H1 (cell line): ENCODE results near the gene DLX5. TPM values are rescaled to one million over a fixed set of nuclear protein-coding genes. Genes with fewer than 3 reads are reported as not detected.

ENCODE experiments used
- CTCF ChIA-PET: fragments of 300-600 bp; sonication (Branson Sonifier 250); formaldehyde crosslinking; loops from one replicate; lab custom pipeline; 2021; ENCODE audit not compliant: partially characterized antibody; lab: Charles Lee
- POLR2A ChIA-PET: fragments of 300-600 bp; sonication (Branson Sonifier 250); formaldehyde crosslinking; loops from one replicate; lab custom pipeline; 2021; ENCODE audit warnings: inconsistent platforms; ENCODE audit not compliant: partially characterized antibody; lab: Charles Lee
- DNase-seq, 2 experiments: peaks; one replicate each; pipeline versions ENCODE4 v3.0.0 to v3.0.0-alpha.2; 2010 to 2022; ENCODE audit warnings: low spot score in 2 of 2, low read depth in 1 of 2, mixed read lengths in 1 of 2
- FAIRE-seq: peaks from 2 replicates; lab custom pipeline; 2011; peaks lifted over from hg19 to GRCh38; lab: Jason Lieb, UNC
- H2AFZ ChIP-seq: 2 replicates; pipeline ENCODE4 v1.8.1; 2012; ENCODE audit warnings: low read length, inconsistent platforms
- H2AK5ac ChIP-seq: 2 replicates; pipeline ENCODE4 v1.6.1; 2013; ENCODE audit warnings: low read depth, low read length
- H2BK120ac ChIP-seq: replicated peaks from 2 replicates; pipeline ENCODE3; 2013; ENCODE audit warnings: low read depth, low read length, inconsistent platforms
- H2BK12ac ChIP-seq: 2 replicates; pipeline ENCODE4 v1.6.1; 2013; ENCODE audit warnings: low read depth, low read length
- H2BK15ac ChIP-seq: 2 replicates; pipeline ENCODE4 v1.6.1; 2013; ENCODE audit warnings: low read length
- H2BK20ac ChIP-seq: 2 replicates; pipeline ENCODE4 v1.6.1; 2013; ENCODE audit warnings: low read length
- H2BK5ac ChIP-seq: 2 replicates; pipeline ENCODE4 v1.6.1; 2013; ENCODE audit warnings: low read depth, low read length
- H3K14ac ChIP-seq: 2 replicates; pipeline ENCODE4 v1.6.1; 2013; ENCODE audit warnings: inconsistent platforms; ENCODE audit not compliant: insufficient read length
- H3K18ac ChIP-seq: 2 replicates; pipeline ENCODE4 v1.6.1; 2013; ENCODE audit warnings: low read length; ENCODE audit errors: extremely low read depth
- H3K23ac ChIP-seq: 2 replicates; pipeline ENCODE4 v1.6.1; 2013; ENCODE audit warnings: inconsistent platforms; ENCODE audit not compliant: insufficient read length
- H3K23me2 ChIP-seq: 2 replicates; pipeline ENCODE4 v1.6.1; 2013; ENCODE audit warnings: low read depth, low read length
- H3K27ac ChIP-seq: 2 replicates; pipeline ENCODE4 v1.6.1; 2011; ENCODE audit warnings: low read depth, low read length, inconsistent platforms
- H3K27me3 ChIP-seq, 4 experiments: replicated peaks in 1 of 4; 1 replicate in 1 of 4; 2 replicates in 3 of 4; pipeline versions ENCODE4 v1.6.1 to v1.8.1; 2011 to 2013; ENCODE audit warnings: low read length in 3 of 4, mild to moderate bottlenecking in 3 of 4, inconsistent platforms in 2 of 4, mixed read lengths in 2 of 4, moderate library complexity in 1 of 4; ENCODE audit not compliant: control insufficient read depth in 3 of 4, insufficient read depth in 3 of 4; ENCODE audit errors: extremely low read depth in 1 of 4
- H3K36me3 ChIP-seq, 4 experiments: 2 replicates each; pipeline versions ENCODE4 v1.6.1 to v1.8.1; 2011 to 2013; ENCODE audit warnings: mild to moderate bottlenecking in 4 of 4, low read length in 3 of 4, moderate library complexity in 2 of 4, control low read depth in 1 of 4, inconsistent platforms in 1 of 4; ENCODE audit not compliant: insufficient read depth in 4 of 4, control insufficient read depth in 2 of 4
- H3K4ac ChIP-seq: replicated peaks from 2 replicates; pipeline ENCODE3; 2013; ENCODE audit warnings: low read length, low read depth, mixed read lengths, inconsistent platforms; ENCODE audit not compliant: insufficient read length
- H3K4me1 ChIP-seq, 4 experiments: replicated peaks in 1 of 4; 1 replicate in 1 of 4; 2 replicates in 3 of 4; pipeline versions ENCODE4 v1.6.1 to v1.8.1; 2011 to 2013; ENCODE audit warnings: low read length in 3 of 4, inconsistent platforms in 2 of 4, mixed read lengths in 1 of 4; ENCODE audit not compliant: insufficient read depth in 4 of 4, control insufficient read depth in 3 of 4
- H3K4me2 ChIP-seq, 2 experiments: 2 replicates each; pipeline versions ENCODE4 v1.6.1 to v1.8.1; 2011 to 2013; ENCODE audit warnings: low read depth in 2 of 2, low read length in 2 of 2, control low read depth in 1 of 2, inconsistent platforms in 1 of 2, mild to moderate bottlenecking in 1 of 2; ENCODE audit not compliant: insufficient read depth in 1 of 2
- H3K4me3 ChIP-seq, 4 experiments: fragments of 200-600, 300-600 bp in 1 of 4; sonication (generic), shearing (Covaris generic), sonication (Bioruptor Twin) in 1 of 4; 2 replicates each; pipeline versions ENCODE4 v1.5.1 to v1.8.1; 2011 to 2016; ENCODE audit warnings: low read length in 4 of 4, low read depth in 3 of 4, control low read depth in 2 of 4, inconsistent platforms in 2 of 4, mild to moderate bottlenecking in 2 of 4, mixed read lengths in 1 of 4, moderate library complexity in 1 of 4; ENCODE audit not compliant: insufficient read depth in 2 of 4; ENCODE audit errors: extremely low read depth in 1 of 4
- H3K56ac ChIP-seq: replicated peaks from 2 replicates; pipeline ENCODE3; 2013; ENCODE audit warnings: low read depth, mild to moderate bottlenecking, mixed read lengths, low read length, inconsistent platforms; ENCODE audit not compliant: insufficient read length
- H3K79me1 ChIP-seq: 2 replicates; pipeline ENCODE4 v1.6.1; 2013; ENCODE audit warnings: low read depth, low read length, control low read depth
- H3K79me2 ChIP-seq, 2 experiments: 2 replicates each; pipeline versions ENCODE4 v1.6.1 to v1.8.1; 2012 to 2013; ENCODE audit warnings: low read length in 2 of 2, mild to moderate bottlenecking in 2 of 2, inconsistent platforms in 1 of 2; ENCODE audit not compliant: insufficient read depth in 2 of 2, control insufficient read depth in 1 of 2
- H3K9ac ChIP-seq, 4 experiments: replicated peaks in 1 of 4; 1 replicate in 1 of 4; 2 replicates in 3 of 4; pipeline versions ENCODE4 v1.6.1 to v1.8.1; 2011 to 2013; ENCODE audit warnings: low read depth in 3 of 4, low read length in 3 of 4, control low read depth in 2 of 4, mild to moderate bottlenecking in 2 of 4, moderate library complexity in 2 of 4, inconsistent platforms in 1 of 4; ENCODE audit errors: extremely low read depth in 1 of 4
- H3K9me3 ChIP-seq, 2 experiments: 2 replicates each; pipeline versions ENCODE4 v1.6.1 to v1.8.1; 2012 to 2013; ENCODE audit warnings: mild to moderate bottlenecking in 2 of 2, moderate library complexity in 2 of 2, control low read depth in 1 of 2, inconsistent platforms in 1 of 2, low read depth in 1 of 2, low read length in 1 of 2, mixed read lengths in 1 of 2; ENCODE audit not compliant: insufficient read depth in 2 of 2
- H4K20me1 ChIP-seq, 2 experiments: replicated peaks in 1 of 2; 2 replicates each; pipeline versions ENCODE3 to v1.8.1; 2011 to 2013; ENCODE audit warnings: inconsistent platforms in 2 of 2, low read length in 2 of 2, mild to moderate bottlenecking in 1 of 2; ENCODE audit not compliant: insufficient read depth in 2 of 2, control insufficient read depth in 1 of 2
- H4K5ac ChIP-seq: 2 replicates; pipeline ENCODE4 v1.6.1; 2013; ENCODE audit warnings: low read length, low read depth, mixed read lengths, inconsistent platforms; ENCODE audit not compliant: insufficient read length
- H4K8ac ChIP-seq: 2 replicates; pipeline ENCODE4 v1.8.0; 2013; ENCODE audit warnings: mild to moderate bottlenecking, moderate library complexity, low read length, inconsistent platforms; ENCODE audit not compliant: insufficient read depth; ENCODE audit errors: extremely low read depth
- H4K91ac ChIP-seq: replicated peaks from 2 replicates; pipeline ENCODE3; 2013; ENCODE audit warnings: low read length, mixed read lengths, inconsistent platforms; ENCODE audit not compliant: insufficient read length
- TAF1 ChIP-seq: IDR thresholded peaks from 2 replicates; pipeline ENCODE4 v1.6.1; 2011; ENCODE audit warnings: mild to moderate bottlenecking, low read depth, low read length
- WGBS, 2 experiments: shearing (Covaris generic) in 1 of 2; methylation state at CpG; one replicate each; pipeline versions ENCODE4 v1.1.6 to v1.1.7; 2013 to 2015; ENCODE audit warnings: low lambda C conversion rate in 2 of 2, mixed read lengths in 2 of 2, inconsistent platforms in 1 of 2, low coverage in 1 of 2, missing lambda C conversion rate in 1 of 2; ENCODE audit not compliant: insufficient replicate concordance in 2 of 2, insufficient coverage in 1 of 2, insufficient read length in 1 of 2; ENCODE audit errors: extremely low coverage in 1 of 2, missing lambda C conversion rate in 1 of 2; 5-methylcytosine and 5-hydroxymethylcytosine counted together
- polyA plus RNA-seq, 7 experiments: library from polyadenylated mRNA; depleted of rRNA in 3 of 7; stranded (reverse) in 5 of 7; unstranded in 2 of 7; fragments of >200 nt in 5 of 7; fragments of 200-250 nt in 2 of 7; gene quantifications; 1 replicate in 5 of 7; 2 replicates in 1 of 7; 4 replicates in 1 of 7; pipeline versions ENCODE4 v1.2.1 to v1.2.3, GENCODE V29; 2011 to 2013; ENCODE audit warnings: missing spikeins in 2 of 7, mixed read lengths in 2 of 7
- total RNA-seq: library from RNA; stranded (reverse); fragmentation: NEBNext Ultra II Directional; extraction: Animal tissue kit (Norgen Biotek cat#: 25700); gene quantifications from 2 replicates; pipeline ENCODE4 v1.2.1, GENCODE V29; 2021

The DLX5 gene
- total and polyA plus RNA-seq, 2 of the 8 experiments (the other 6 are each of a cell fraction or from before 2014, with no cell fraction given) = not detected

- Histone ChIP-seq H3K4me3 (0 out of 8 replicates have a peak overlapping the region, but pooled peaks of 1 of the 4 experiments have one; percentile 6), H4K5ac (no peak overlapping the region), H3K14ac (no peak overlapping the region), H3K9ac (no peak overlapping the region), H3K4ac (no peak overlapping the region), H3K9me3 (no peaks in the 10 kb centered on the region), H3K79me2 (no peaks in the 10 kb centered on the region), H2AFZ (no peak overlapping the region), H2AK5ac (no peak overlapping the region), H2BK12ac (no peak overlapping the region), H2BK15ac (no peak overlapping the region), H4K91ac (no peak overlapping the region), H3K23ac (no peak overlapping the region), H2BK5ac (no peak overlapping the region), H3K18ac (no peak overlapping the region), H3K36me3 (no peaks in the 10 kb centered on the region), H4K20me1 (peaks cover 23 to 38% of the 10 kb centered on the region in 2 experiments), H2BK120ac (no peak overlapping the region), H3K27ac (no peak overlapping the region), H3K4me2 (no peak overlapping the region; a peak in 1 of 4 replicates), H3K79me1 (no peaks in the 10 kb centered on the region; the same call in 1 of the 2 replicates), H2BK20ac (no peak overlapping the region), H3K56ac (no peak overlapping the region), H4K8ac (no peak overlapping the region), H3K27me3 (peaks cover 96 to 100% (median 99%) of the 10 kb centered on the region in 4 experiments), H3K23me2 (peaks cover under 1% of the 10 kb centered on the region; the same call in 1 of the 2 replicates), H3K4me1 (peaks cover 0 to 11% (median 6%) of the 10 kb centered on the region in 4 experiments; a peak in 5 of 7 replicates)
- FAIRE-seq (no peak), DNase-seq (no peak)
- POLR2A ChIA-PET = interaction anchor here (0.6 to 1.6 kb wide), 2 partner anchors 16 to 19 kb away, joined by 3 to 4 read pairs; no protein-coding TSS in a partner anchor
- CTCF ChIA-PET = interaction anchor here (0.6 to 7.8 kb wide), 3 partner anchors 9 to 1867 kb away, joined by 3 to 85 read pairs (median 9); partner anchors contain the start of gene DLX5
- 20% methylated on average over 15 of the region's 15 CpGs; no CpG with 5 or more reads in 1 of the 2 experiments for WGBS, 2 experiments
- TF ChIP-seq TAF1 = no peak
Observed at GRCh38 chr7:97011536-97012364, 12.9 kb downstream of the DLX5 start.
